Measurements from ENCODE around the gene IFITM1. TPM values are rescaled to one million over a fixed set of nuclear protein-coding genes. Genes with fewer than 3 reads are reported as not detected.

Gene IFITM1
- total and polyA plus RNA-seq, 2 of the 4 experiments (the other 2 are of a cell fraction), result 24.2 to 68.9 TPM

GRCh38 chr11:325796-326591 is 12.2 kb downstream of the IFITM1 start (continued):
- no peak for TF ChIP-seq MAZ (IDR thresholded peaks at IDR 0.05; ENCODE audit: borderline replicate concordance, low read depth, low read length)

GRCh38 chr11:326592-326841 is 12.7 kb downstream of the IFITM1 start:
- intact Hi-C loops (cut with micrococcal nuclease), result no loop called here
- no peaks in the 10 kb centered on the region for H3K79me1 ChIP-seq (ENCODE audit: low read depth in 1 of 2, low read length in 2 of 2)
- H3K9me3 ChIP-seq (ENCODE audit: control insufficient read depth, insufficient read depth, low read length), result no peaks in the 10 kb centered on the region
- CTCF ChIA-PET, result no interaction called here
- no peaks in the 10 kb centered on the region for H3K27me3 ChIP-seq (ENCODE audit: control insufficient read depth, insufficient read depth, low read length)
- no peak overlapping the region for H3K4me2 ChIP-seq (ENCODE audit: low read depth, low read length)
- H2BK120ac ChIP-seq (ENCODE audit: low read depth, low read length), result peak overlapping the region; percentile 61
- H3K18ac ChIP-seq (ENCODE audit: low read depth, low read length), result no peak overlapping the region
- peak overlapping the region; percentile 40; the same call in 1 of the 2 replicates for H2BK20ac ChIP-seq (ENCODE audit: low read depth, low read length)
- BruUV-seq (replicated peaks), result no TSS peak
- no peaks in the 10 kb centered on the region for H3K36me3 ChIP-seq (ENCODE audit: control insufficient read depth, insufficient read depth, low read length)
- H4K8ac ChIP-seq (ENCODE audit: low read depth in 2 of 2, low read length in 2 of 2), result peak overlapping the region; percentile 49 to 84
- peak overlapping the region; percentile 70 for H2AK9ac ChIP-seq (replicated peaks; ENCODE audit: low read depth, low read length, poor library complexity)
- peak overlapping the region; percentile 70 for H4K5ac ChIP-seq (ENCODE audit: low read depth, low read length)
- ATAC-seq (ENCODE audit: low read depth) (no peak), DNase-seq (no peak)
- H3K23ac ChIP-seq (ENCODE audit: low read depth, low read length), result no peak overlapping the region
- TF ChIP-seq MAZ (IDR thresholded peaks at IDR 0.05; ENCODE audit: borderline replicate concordance, low read depth, low read length) (no peak), NFE2L2 (IDR thresholded peaks at IDR 0.05; ENCODE audit: low read depth, low read length) (no peak), FOS (IDR thresholded peaks at IDR 0.05; ENCODE audit: low read depth, low read length) (no peak), CEBPB (IDR thresholded peaks at IDR 0.05; ENCODE audit: low read depth, low read length) (no peak), MXI1 (IDR thresholded peaks at IDR 0.05; ENCODE audit: borderline replicate concordance, low read depth, low read length) (no peak), CTCF (conservative IDR thresholded peaks at IDR 0.05; ENCODE audit: low read depth, low read length) (no peak), CHD1 (IDR thresholded peaks at IDR 0.05; ENCODE audit: low read depth, low read length) (no peak), ELK1 (IDR thresholded peaks at IDR 0.05; ENCODE audit: borderline replicate concordance, low read depth, low read length) (no peak), MAFK (IDR thresholded peaks at IDR 0.05; ENCODE audit: low read depth, low read length) (no peak), RAD21 (IDR thresholded peaks at IDR 0.05; ENCODE audit: low read length) (no peak), RFX5 (IDR thresholded peaks at IDR 0.05; ENCODE audit: low read depth, low read length) (no peak), BHLHE40 (IDR thresholded peaks at IDR 0.05; ENCODE audit: low read depth, low read length) (no peak)
- peak overlapping the region; percentile 87 for H2AFZ ChIP-seq (replicated peaks; ENCODE audit: low read length, poor library complexity)
- in situ Hi-C loops (cut with MboI; ENCODE audit: low sequenced_read_pairs), result no loop called here
- 0 out of 2 replicates have a peak overlapping the region, but pooled peaks have one; percentile 26 for H4K91ac ChIP-seq (ENCODE audit: insufficient read depth, low read depth, low read length)
- no peak overlapping the region for H3K27ac ChIP-seq (ENCODE audit: insufficient read depth, low read length)
- no peaks in the 10 kb centered on the region for H4K20me1 ChIP-seq (ENCODE audit: insufficient read depth, low read length)
- H3K14ac ChIP-seq (replicated peaks; ENCODE audit: low read depth, low read length), result no peak overlapping the region; the same call in 1 of the 2 replicates
- no peak overlapping the region for H3K56ac ChIP-seq (ENCODE audit: extremely low read depth, insufficient read depth, low read length)
- no peak overlapping the region; the same call in 1 of the 2 replicates for H2AK5ac ChIP-seq (ENCODE audit: low read depth, low read length)
- dilution Hi-C loops (cut with HindIII; ENCODE audit: low sequenced_read_pairs, unreplicated experiment), result no loop called here
- POLR2A ChIA-PET (ENCODE audit: unreplicated experiment), result no interaction called here
- peak overlapping the region; percentile 37; the same call in 1 of the 3 replicates for H2BK15ac ChIP-seq (ENCODE audit: low read depth, low read length)
- H3K9ac ChIP-seq (ENCODE audit: low read depth, low read length), result no peak overlapping the region
- peak overlapping the region; percentile 66 for H3K4ac ChIP-seq (ENCODE audit: low read depth, low read length)
- WGBS, 2 experiments (ENCODE audit: extremely low coverage in 2 of 2, insufficient read length in 1 of 2), result 77% methylated on average over 6 of the region's 6 CpGs; no CpG with 5 or more reads in 1 of the 2 experiments
- H3K9me1 ChIP-seq (ENCODE audit: insufficient read depth, low read length), result no peaks in the 10 kb centered on the region
- H3K4me3 ChIP-seq (ENCODE audit: insufficient read depth, low read depth, low read length), result no peak overlapping the region
- no peak overlapping the region for H2BK5ac ChIP-seq (ENCODE audit: low read depth, low read length, poor library complexity, severe bottlenecking)
- H3K4me1 ChIP-seq (ENCODE audit: control insufficient read depth, insufficient read depth, low read length), result peaks cover 13% of the 10 kb centered on the region

All from IMR-90 (cell line).